Kidney epithelial cell (primary cell): Measurements from ENCODE around the gene PCK2. TPM values are rescaled to one million over a fixed set of nuclear protein-coding genes. Genes with fewer than 3 reads are reported as not detected.

Experiments used
- DNase-seq: peaks from one replicate; pipeline ENCODE4 v3.0.0-alpha.2; 2010; ENCODE audit warnings: low read depth
- H3K27me3 ChIP-seq: 2 replicates; pipeline ENCODE4 v1.6.0; 2011; ENCODE audit warnings: low read length; ENCODE audit not compliant: control insufficient read depth, insufficient read depth
- H3K36me3 ChIP-seq: 2 replicates; pipeline ENCODE4 v1.5.1; 2011; ENCODE audit warnings: low read length; ENCODE audit not compliant: control insufficient read depth, insufficient read depth
- H3K4me3 ChIP-seq: 2 replicates; pipeline ENCODE4 v1.5.1; 2011; ENCODE audit warnings: low read depth, mild to moderate bottlenecking, control low read depth, low read length
- CTCF ChIP-seq: IDR thresholded peaks from 2 replicates; pipeline ENCODE4 v1.5.1; 2011; ENCODE audit warnings: mild to moderate bottlenecking, moderate library complexity, low read length, control low read depth, inconsistent platforms; ENCODE audit not compliant: insufficient read depth, poor library complexity, severe bottlenecking
- total RNA-seq: library from RNA; depleted of rRNA; stranded (reverse); fragments of >200 nt; gene quantifications from 2 replicates; pipeline ENCODE4 v1.2.3, GENCODE V29; 2015

Gene PCK2
- total RNA-seq, 1 donor from 2014 or later, result 127 TPM

DNA sequence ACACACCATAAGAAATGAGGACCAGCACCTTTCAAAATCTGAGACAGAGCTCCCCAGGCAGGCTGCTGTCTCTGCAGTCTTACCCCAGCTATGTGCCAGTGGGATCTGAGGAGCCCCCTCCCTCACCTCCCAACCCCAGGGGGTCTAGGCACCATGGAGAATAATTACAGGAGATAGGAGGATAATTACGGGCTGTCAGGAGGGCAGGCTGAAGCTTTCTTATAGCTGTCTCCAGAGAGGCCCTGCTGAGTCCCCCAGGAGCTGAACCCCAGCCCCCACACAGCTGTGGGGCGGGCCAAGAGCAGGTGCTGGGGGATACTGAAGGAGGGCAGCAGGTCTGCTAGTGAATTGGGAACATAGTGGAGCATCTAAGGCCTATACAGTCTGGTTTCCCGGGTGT is 16.0 kb upstream of the PCK2 start:
- Histone ChIP-seq H3K36me3 (no peaks in the 10 kb centered on the region), H3K27me3 (peaks cover 34% of the 10 kb centered on the region), H3K4me3 (no peak overlapping the region)
- TF ChIP-seq CTCF, result no peak
- DNase-seq, result no peak

DNA sequence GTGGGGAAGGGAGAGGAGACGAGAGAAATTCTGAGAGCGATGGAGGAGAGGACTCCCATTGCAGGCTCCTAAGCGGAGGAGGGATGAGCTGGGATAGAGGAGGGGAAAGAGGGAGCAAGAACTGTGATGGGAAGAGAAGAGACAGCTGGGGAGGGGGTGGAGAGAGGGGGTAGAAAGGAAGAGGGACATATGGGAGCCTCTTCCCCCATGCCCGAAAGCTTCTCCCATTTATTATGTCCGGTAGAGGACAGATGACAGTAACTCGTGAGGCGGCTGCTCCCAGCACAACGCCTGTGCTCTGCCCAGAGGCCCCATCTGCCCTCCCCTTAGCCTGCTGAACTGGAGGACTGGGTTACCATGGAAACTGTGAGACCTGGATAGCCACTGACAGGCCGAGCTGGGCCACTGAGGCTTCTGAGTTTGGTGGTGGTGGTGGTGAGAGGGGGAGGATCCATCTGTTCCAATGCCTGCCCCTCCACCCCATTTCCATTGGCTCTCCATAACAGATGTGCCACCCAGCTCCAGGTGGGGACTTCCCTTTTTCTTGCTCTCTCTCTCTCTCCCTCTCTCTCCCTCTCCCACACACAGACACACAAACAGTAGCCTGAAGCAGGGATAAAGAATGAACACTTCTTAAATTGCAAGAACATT is 14.5 kb upstream of the PCK2 start:
- no peak for TF ChIP-seq CTCF
- peaks cover 29% of the 10 kb centered on the region for H3K27me3 ChIP-seq
- DNase-seq, result no peak
- no peak overlapping the region for H3K4me3 ChIP-seq
- no peaks in the 10 kb centered on the region for H3K36me3 ChIP-seq

GRCh38 chr14:24080142-24080530 is 14.0 kb upstream of the PCK2 start:
- Histone ChIP-seq H3K36me3 (no peaks in the 10 kb centered on the region), H3K4me3 (no peak overlapping the region), H3K27me3 (peaks cover 29% of the 10 kb centered on the region)
- DNase-seq, result no peak
- no peak for TF ChIP-seq CTCF

- Histone ChIP-seq H3K4me3 (peak overlapping the region; percentile 49), H3K36me3 (no peaks in the 10 kb centered on the region), H3K27me3 (peaks cover 29% of the 10 kb centered on the region)
- DNase-seq, result no peak
- TF ChIP-seq CTCF, result no peak
Measured at GRCh38 chr14:24080888-24081738, 13.0 kb upstream of the PCK2 start.

- Histone ChIP-seq H3K4me3 (peak overlapping the region; percentile 49), H3K27me3 (peaks cover 29% of the 10 kb centered on the region), H3K36me3 (no peaks in the 10 kb centered on the region)
- no peak for DNase-seq
- TF ChIP-seq CTCF, result no peak
Measured at GRCh38 chr14:24081739-24082211, 12.3 kb upstream of the PCK2 start.
